Pancreas (tissue), 10 donors: Measurements from ENCODE around the gene CST3. TPM values are rescaled to one million over a fixed set of nuclear protein-coding genes. Genes with fewer than 3 reads are reported as not detected.

Experiments used
- ATAC-seq, 4 donors: fragments of 200-7000 bp; cut with Tn5 transposase; one replicate each; pipeline versions ENCODE4 v1.8.0 to v1.9.1; 2020; ENCODE audit warnings: mild to moderate bottlenecking in 4 of 4, moderate library complexity in 4 of 4
- DNase-seq, 6 donors: peaks; one replicate each; pipeline ENCODE4 v3.0.0-alpha.2; 2020
- FAIRE-seq: peaks from 2 replicates; lab custom pipeline; 2012; peaks lifted over from hg19 to GRCh38; lab: Jason Lieb, UNC
- H3K27ac ChIP-seq, 4 donors: fragments of 200-600 bp; sonication (generic); 1 replicate in 3 of 4; 2 replicates in 1 of 4; pipeline versions ENCODE4 v1.5.0 to v1.8.0; 2020
- H3K27me3 ChIP-seq, 4 donors: fragments of 200-600 bp; one replicate each; pipeline ENCODE4 v1.8.0; 2021
- H3K36me3 ChIP-seq, 3 donors: fragments of 200-600 bp; sonication (generic) in 1 of 3; one replicate each; pipeline versions ENCODE4 v1.5.0 to v1.8.0; 2020 to 2021
- H3K4me1 ChIP-seq, 3 donors: fragments of 200-600 bp; one replicate each; pipeline ENCODE4 v1.8.0; 2021
- H3K4me3 ChIP-seq, 4 donors: fragments of 200-600 bp; sonication (generic) in 2 of 4; one replicate each; pipeline versions ENCODE4 v1.5.0 to v1.8.0; 2020 to 2021
- H3K9me3 ChIP-seq, 4 donors: fragments of 200-600 bp; one replicate each; pipeline ENCODE4 v1.8.0; 2021
- CTCF ChIP-seq, 4 donors: fragments of 200-600 bp; sonication (generic) in 3 of 4; IDR thresholded peaks; one replicate each; pipeline versions ENCODE4 v1.5.0 to v1.8.0; 2021; ENCODE audit warnings: antibody characterized with exemption in 4 of 4
- WGBS, 2 donors: extraction: QIAGEN DNeasy Blood & Tissue Kit; methylation state at CpG; one replicate each; pipeline ENCODE4 v1.1.7; 2013; 5-methylcytosine and 5-hydroxymethylcytosine counted together
- intact Hi-C, 3 donors: fragments of 100-400 bp; cut with DNase I; formaldehyde crosslinking; loops; one replicate each; pipeline versions ENCODE4 v1.11.1 to v1.14.2; 2022
- polyA plus RNA-seq, 2 donors: library from polyadenylated mRNA; stranded (reverse); fragments of 200-250 nt; gene quantifications; one replicate each; pipeline ENCODE4 v1.2.3, GENCODE V29; 2013
- total RNA-seq, 6 donors: library from RNA; stranded (reverse); fragmentation: NEBNext Ultra II Directional in 4 of 6; extraction: Animal tissue kit (Norgen Biotek cat#: 25700) in 4 of 6; gene quantifications; one replicate each; pipeline versions ENCODE4 v1.2.1 to v1.2.4, GENCODE V29; 2021 to 2023
- donor health status: healthy with polysubstance abuse.
- donor health status: DM: no; HTN: no; CAD: no; lungs with moderate emphysema.
- donor health status: DM: no; HTN: no; CAD: no.
- donor health status: control.
- donor health status: control.
- donor health status: Bipolar disorder and iron deficiency.
- donor health status: DM: yes; HTN: yes; CAD: no.
- donor health status: DM: no; HTN: no; CAD: no.
- donor health status: DM: no; HTN: no; CAD: no.
- donor health status: DM: yes; HTN: yes; CAD: no.

CST3 gene
- total and polyA plus RNA-seq, 8 donors = 201 to 445 (median 264) TPM

GRCh38 chr20:23658989-23659609, 21.3 kb upstream of the CST3 start:
- no peaks in the 10 kb centered on the region for H3K9me3 ChIP-seq
- no peak for TF ChIP-seq CTCF (IDR thresholded peaks at IDR 0.05)
- no peak for DNase-seq
- WGBS, 2 donors = 74 to 75% methylated on average over 8 of the region's 8 CpGs
- H3K27ac ChIP-seq = no peak overlapping the region
- no peak for ATAC-seq
- no peaks in the 10 kb centered on the region for H3K4me1 ChIP-seq
- no peaks in the 10 kb centered on the region for H3K36me3 ChIP-seq
- FAIRE-seq = no peak
- H3K4me3 ChIP-seq = no peak overlapping the region
- no peaks in the 10 kb centered on the region for H3K27me3 ChIP-seq
- intact Hi-C loops = no loop called here

DNA sequence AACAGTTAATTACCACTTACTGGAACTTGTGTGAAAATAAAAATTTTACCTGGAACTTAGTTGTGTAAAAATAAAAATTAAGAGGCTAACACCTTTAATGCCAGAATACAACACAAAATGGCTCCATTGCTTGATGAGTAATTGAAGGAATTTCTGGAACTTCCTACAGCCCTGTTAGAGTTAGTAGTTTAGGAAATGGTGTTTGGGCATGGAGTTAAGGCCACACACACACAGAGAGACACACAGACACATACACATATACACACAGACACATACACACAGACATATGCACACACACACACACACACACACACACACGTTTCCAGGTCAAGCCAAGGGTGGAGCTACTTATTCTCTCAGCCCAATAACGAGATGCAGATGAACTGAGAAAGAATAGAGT, 20.6 kb upstream of the CST3 start:
- no peak for FAIRE-seq
- no peak for DNase-seq
- intact Hi-C loops = no loop called here
- no peak overlapping the region for H3K27ac ChIP-seq
- no peak overlapping the region for H3K4me3 ChIP-seq
- no peaks in the 10 kb centered on the region for H3K27me3 ChIP-seq
- no peaks in the 10 kb centered on the region for H3K36me3 ChIP-seq
- 65 to 76% methylated on average over 2 of the region's 2 CpGs for WGBS, 2 donors
- no peaks in the 10 kb centered on the region for H3K9me3 ChIP-seq
- TF ChIP-seq CTCF (IDR thresholded peaks at IDR 0.05) = no peak
- H3K4me1 ChIP-seq = no peaks in the 10 kb centered on the region
- no peak for ATAC-seq

DNA sequence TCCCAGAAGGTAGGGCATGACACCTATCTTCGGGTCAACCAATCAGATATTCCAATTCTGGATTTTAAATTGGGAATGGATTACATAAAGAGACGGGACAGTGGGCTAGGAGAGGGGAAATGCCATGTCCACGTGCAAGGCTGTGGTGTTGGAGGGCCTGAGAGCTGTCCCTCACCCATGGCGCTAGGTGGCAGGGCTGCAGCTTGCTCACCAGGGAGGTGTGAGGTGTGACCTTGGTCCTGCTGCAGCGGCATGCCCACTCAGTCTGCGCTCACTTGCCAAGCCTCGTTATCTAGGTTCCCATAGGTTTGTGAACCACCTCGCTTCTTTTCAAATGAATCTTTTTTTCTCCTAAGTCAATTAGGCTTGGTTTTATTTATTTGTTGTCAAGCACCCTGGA, 19.4 kb upstream of the CST3 start:
- Histone ChIP-seq H3K27me3 (no peaks in the 10 kb centered on the region), H3K4me3 (no peak overlapping the region), H3K36me3 (no peaks in the 10 kb centered on the region), H3K27ac (no peak overlapping the region), H3K4me1 (no peaks in the 10 kb centered on the region), H3K9me3 (no peaks in the 10 kb centered on the region)
- TF ChIP-seq CTCF (IDR thresholded peaks at IDR 0.05) = no peak
- peak in 5 of 6 donors; percentile 32 to 73 (median 51) for DNase-seq
- intact Hi-C loops = no loop called here
- peak; percentile 78 to 90 (median 88) for ATAC-seq
- WGBS, 2 donors = 19 to 20% methylated on average over 8 of the region's 8 CpGs
- FAIRE-seq = no peak

- Histone ChIP-seq H3K4me1 (no peaks in the 10 kb centered on the region), H3K4me3 (no peak overlapping the region), H3K9me3 (no peaks in the 10 kb centered on the region), H3K27me3 (no peaks in the 10 kb centered on the region), H3K27ac (no peak overlapping the region), H3K36me3 (no peaks in the 10 kb centered on the region)
- DNase-seq (no peak), FAIRE-seq (no peak), ATAC-seq (peak in 3 of 4 donors; percentile 28 to 68 (median 47))
- TF ChIP-seq CTCF (IDR thresholded peaks at IDR 0.05) = no peak
- 71 to 79% methylated on average over 10 of the region's 10 CpGs for WGBS, 2 donors
- intact Hi-C loops = no loop called here
These were observed 18.6 kb upstream of the CST3 start for GRCh38 chr20:23656372-23656771.

GRCh38 chr20:23655491-23656211, 17.9 kb upstream of the CST3 start:
- intact Hi-C loops = no loop called here

More at GRCh38 chr20:23655491-23656211, 17.9 kb upstream of the CST3 start:
- DNase-seq = peak in 1 of 6 donors; percentile 57
- no peaks in the 10 kb centered on the region for H3K4me1 ChIP-seq
- 63 to 64% methylated on average over 23 of the region's 23 CpGs for WGBS, 2 donors
- H3K27ac ChIP-seq = peak overlapping the region in 1 of 4 donors; percentile 28
- no peaks in the 10 kb centered on the region for H3K9me3 ChIP-seq
- no peak for FAIRE-seq
- TF ChIP-seq CTCF (IDR thresholded peaks at IDR 0.05) = no peak
- peak in 3 of 4 donors; percentile 35 to 77 (median 75) for ATAC-seq
- H3K4me3 ChIP-seq = no peak overlapping the region
- H3K27me3 ChIP-seq = no peaks in the 10 kb centered on the region
- no peaks in the 10 kb centered on the region for H3K36me3 ChIP-seq
